GM12891 (cell line): ENCODE measurements around the gene SOX10.

ENCODE experiments used
- PAX5 ChIP-seq: IDR thresholded peaks from 2 replicates; pipeline ENCODE4 v1.6.1; 2011; ENCODE audit warnings: low read length, moderate library complexity, mild to moderate bottlenecking; ENCODE audit not compliant: insufficient read depth, severe bottlenecking
- POLR2A ChIP-seq: IDR thresholded peaks from 2 replicates; pipeline ENCODE4 v1.6.1; 2011; ENCODE audit warnings: low read depth, low read length, control low read depth
- POLR2AphosphoS5 ChIP-seq: IDR thresholded peaks from 2 replicates; pipeline ENCODE4 v1.6.1; 2011; ENCODE audit warnings: low read depth, low read length, control low read depth
- POU2F2 ChIP-seq: IDR thresholded peaks from 2 replicates; pipeline ENCODE4 v1.6.1; 2011; ENCODE audit warnings: low read depth, mild to moderate bottlenecking, control low read depth, low read length, moderate library complexity
- SPI1 ChIP-seq: IDR thresholded peaks from 2 replicates; pipeline ENCODE4 v1.6.1; 2011; ENCODE audit warnings: low read depth, low read length, control low read depth
- TAF1 ChIP-seq: IDR thresholded peaks from 2 replicates; pipeline ENCODE4 v1.6.1; 2011; ENCODE audit warnings: low read depth, low read length, control low read depth

DNA sequence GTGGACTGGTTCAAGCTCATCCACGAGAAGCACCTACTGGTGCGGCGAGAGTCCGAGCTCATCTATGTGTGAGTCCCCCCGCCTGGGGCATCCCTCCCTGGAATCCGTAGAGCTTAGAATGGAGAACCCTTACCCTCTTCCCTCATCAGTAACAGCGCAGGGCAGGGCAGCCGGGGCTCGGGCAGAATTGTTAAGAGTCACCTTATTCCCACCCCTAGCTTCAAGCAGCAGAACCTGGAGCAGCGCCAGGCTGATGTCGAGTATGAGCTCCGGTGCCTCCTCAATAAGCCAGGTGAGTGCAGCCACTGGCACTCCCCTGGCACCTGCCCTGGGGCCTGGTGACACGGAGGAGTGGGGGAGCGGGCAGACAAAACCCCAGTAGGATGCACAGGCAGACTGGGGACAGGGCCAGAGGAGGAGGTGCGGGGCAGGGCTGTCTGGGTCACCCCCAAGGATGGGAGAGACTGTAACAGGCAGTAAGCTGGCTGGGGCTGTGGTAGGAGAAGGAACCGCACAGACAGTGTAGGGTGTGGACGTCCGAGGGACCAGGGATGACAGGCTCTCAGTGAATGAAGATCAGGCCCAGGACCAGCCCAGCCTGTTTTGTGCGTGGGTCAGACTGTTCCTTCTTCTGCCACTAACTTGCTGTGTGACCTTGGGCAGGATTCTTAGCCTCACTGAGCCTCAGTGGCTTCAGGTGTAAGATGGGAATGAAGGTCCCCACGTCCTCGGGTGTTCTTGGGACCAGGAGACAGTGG is 51.4 kb downstream of the SOX10 start:
- no peak for TF ChIP-seq POLR2A
- no peak for TF ChIP-seq SPI1
- no peak for TF ChIP-seq TAF1
- TF ChIP-seq POLR2AphosphoS5, result no peak
- TF ChIP-seq POU2F2, result no peak
- TF ChIP-seq PAX5, result no peak
